HCEC 1CT (cell line): Measurements from ENCODE around the gene NUTF2.

Experiments used
- DNase-seq: peaks from one replicate; pipeline ENCODE4 v3.0.0-alpha.2; 2017

The NUTF2 gene

GRCh38 chr16:67865318-67865717, 18.6 kb downstream of the NUTF2 start:
- DNase-seq, result peak; percentile 61

- no peak for DNase-seq
Observed at GRCh38 chr16:67868290-67868689, 21.6 kb downstream of the NUTF2 start.

- no peak for DNase-seq
Observed at GRCh38 chr16:67869653-67870052, 22.9 kb downstream of the NUTF2 start.

- no peak for DNase-seq
Observed at GRCh38 chr16:67871256-67871655, 24.5 kb downstream of the NUTF2 start.

- no peak for DNase-seq
Observed at GRCh38 chr16:67872131-67872630, 25.4 kb downstream of the NUTF2 start.

GRCh38 chr16:67872631-67873434, 26.1 kb downstream of the NUTF2 start, which contains the start of gene EDC4:
TSS of gene EDC4 (plus strand) at chr16:67873052. CDS start at chr16:67873262, 210 bp downstream.
- peak; percentile 61 for DNase-seq

GRCh38 chr16:67873435-67874370, 27.0 kb downstream of the NUTF2 start:
- no peak for DNase-seq

- DNase-seq, result no peak
Observed at GRCh38 chr16:67874372-67874771, 27.6 kb downstream of the NUTF2 start.

- DNase-seq, result no peak
Observed at GRCh38 chr16:67877064-67877463, 30.3 kb downstream of the NUTF2 start.

GRCh38 chr16:67878232-67878631, 31.5 kb downstream of the NUTF2 start:
- DNase-seq, result no peak

- no peak for DNase-seq
Observed at GRCh38 chr16:67878846-67879245, 32.1 kb downstream of the NUTF2 start.

- no peak for DNase-seq
Observed at GRCh38 chr16:67879462-67879861, 32.7 kb downstream of the NUTF2 start.

GRCh38 chr16:67879936-67880335, 33.2 kb downstream of the NUTF2 start:
- no peak for DNase-seq

- DNase-seq, result no peak
Observed at GRCh38 chr16:67880584-67880983, 33.9 kb downstream of the NUTF2 start.

GRCh38 chr16:67881621-67882161, 35.0 kb downstream of the NUTF2 start:
- no peak for DNase-seq

GRCh38 chr16:67882374-67883145, 35.8 kb downstream of the NUTF2 start:
- DNase-seq, result no peak

GRCh38 chr16:67883146-67883871, 36.6 kb downstream of the NUTF2 start:
- no peak for DNase-seq

GRCh38 chr16:67883872-67884261, 37.1 kb downstream of the NUTF2 start:
- DNase-seq, result peak; percentile 30

- peak; percentile 88 for DNase-seq
Observed at GRCh38 chr16:67884684-67885083, 38.0 kb downstream of the NUTF2 start, which contains the start of gene NRN1L. TSS of gene NRN1L (plus strand) at chr16:67884885. CDS start at chr16:67884904, 19 bp downstream.

GRCh38 chr16:67885545-67885944, 38.8 kb downstream of the NUTF2 start:
- DNase-seq, result no peak

- no peak for DNase-seq
Observed at GRCh38 chr16:67885976-67886375, 39.2 kb downstream of the NUTF2 start.

GRCh38 chr16:67886387-67886786, 39.7 kb downstream of the NUTF2 start:
- DNase-seq, result no peak
